HG03045 (cell line): Measurements from ENCODE around the gene MAN1A2.

Experiments
- ATAC-seq: cut with Tn5 transposase; IDR thresholded peaks from one replicate; pipeline ENCODE4 v1.9.1; 2021; ENCODE audit warnings: mild to moderate bottlenecking, moderate library complexity; ENCODE audit not compliant: unreplicated experiment

The MAN1A2 gene

DNA sequence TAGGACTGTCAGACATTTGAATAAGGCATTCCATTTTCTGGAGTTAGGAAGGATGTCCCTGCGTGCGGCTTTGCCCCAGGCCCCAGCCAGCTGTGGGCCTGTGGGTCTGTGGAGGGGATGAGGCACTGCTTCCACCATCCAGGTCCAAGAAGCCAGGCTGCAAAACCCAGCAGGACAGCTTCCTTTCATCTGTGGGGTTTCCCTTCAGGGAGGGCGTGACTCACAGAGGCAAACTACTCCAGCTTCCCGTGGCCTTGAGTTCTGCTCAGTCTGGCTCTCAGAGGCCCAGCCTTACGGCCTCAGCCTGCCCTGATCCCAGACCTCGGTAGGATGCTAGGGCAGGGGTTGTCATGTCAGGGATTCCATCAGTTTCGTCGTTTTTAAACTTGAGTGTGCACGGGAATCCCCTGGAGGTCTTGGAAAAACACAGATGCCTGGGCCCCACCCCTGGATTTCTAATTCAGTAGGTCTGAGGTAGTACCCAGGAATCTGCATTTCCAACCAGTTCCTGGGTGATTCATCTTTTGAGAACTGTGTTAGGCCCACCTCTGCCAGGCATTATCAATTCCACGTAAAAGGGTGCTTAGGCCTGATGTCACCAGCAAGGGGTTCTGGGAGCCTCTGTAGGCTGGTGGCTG is 206.3 kb downstream of the MAN1A2 start:
- no peak for ATAC-seq

DNA sequence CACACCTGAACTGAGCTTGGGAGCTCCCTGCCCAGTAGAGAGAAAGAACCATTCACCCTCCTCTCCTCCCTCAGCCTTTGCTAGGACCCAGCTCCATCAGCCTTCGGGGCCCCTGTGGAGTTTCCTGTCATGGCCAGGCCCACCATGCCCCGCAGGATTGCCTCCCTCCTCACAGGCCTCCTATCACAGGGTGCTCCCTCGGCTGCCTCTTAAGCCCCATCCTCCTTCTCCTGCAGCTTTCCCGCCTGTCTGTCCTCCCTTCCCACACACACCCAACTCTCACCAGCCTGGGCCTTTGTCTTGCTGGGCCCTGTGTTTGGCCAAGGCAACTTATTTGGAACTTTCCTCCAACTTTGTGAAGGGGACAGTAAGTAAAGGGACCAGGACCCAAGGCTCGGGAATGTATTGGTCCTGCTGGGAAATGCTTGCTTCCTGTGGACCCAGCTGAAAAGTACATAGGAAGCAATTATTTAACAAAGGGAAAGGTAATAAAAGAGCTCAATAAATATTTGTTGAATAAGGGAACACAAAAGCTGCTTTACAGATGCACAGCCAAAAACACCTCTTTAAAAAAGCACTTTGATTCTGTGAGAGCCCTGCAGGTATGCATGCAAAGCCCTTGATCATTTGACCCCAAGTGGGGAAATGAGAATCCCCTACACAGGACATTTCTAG is 207.0 kb downstream of the MAN1A2 start:
- ATAC-seq, result no peak

DNA sequence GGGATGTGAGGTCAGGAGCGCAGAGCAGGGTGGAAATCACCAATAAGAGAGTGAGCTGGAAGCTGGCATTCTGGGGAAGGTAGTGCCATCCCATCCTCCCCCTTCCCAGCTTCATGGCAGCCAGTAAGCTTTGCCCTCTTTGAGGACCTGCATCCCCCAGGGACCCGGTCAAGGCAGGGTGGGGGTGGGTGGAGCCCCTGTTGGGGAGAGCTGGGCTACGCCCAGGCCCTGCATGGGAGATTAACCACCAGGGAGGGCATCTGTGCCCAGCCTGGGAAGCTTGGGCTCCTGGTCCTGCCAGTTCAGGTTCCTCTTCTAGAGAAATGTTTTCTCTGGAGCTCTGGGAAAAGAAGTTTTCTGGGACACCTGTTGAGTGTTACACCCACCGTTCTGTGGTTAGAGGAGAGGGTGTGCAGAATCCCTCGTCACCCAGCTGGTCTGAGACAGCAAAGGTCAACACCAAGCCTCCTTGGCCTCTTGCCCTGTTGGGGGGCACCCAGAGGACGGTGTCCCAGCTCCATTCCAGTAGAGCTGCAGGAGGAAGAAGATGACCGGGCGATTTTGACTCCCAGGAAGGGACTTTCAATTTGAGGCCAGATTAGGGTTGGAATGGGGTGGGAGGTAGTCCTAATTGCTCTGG is 208.5 kb downstream of the MAN1A2 start:
- ATAC-seq, result no peak

DNA sequence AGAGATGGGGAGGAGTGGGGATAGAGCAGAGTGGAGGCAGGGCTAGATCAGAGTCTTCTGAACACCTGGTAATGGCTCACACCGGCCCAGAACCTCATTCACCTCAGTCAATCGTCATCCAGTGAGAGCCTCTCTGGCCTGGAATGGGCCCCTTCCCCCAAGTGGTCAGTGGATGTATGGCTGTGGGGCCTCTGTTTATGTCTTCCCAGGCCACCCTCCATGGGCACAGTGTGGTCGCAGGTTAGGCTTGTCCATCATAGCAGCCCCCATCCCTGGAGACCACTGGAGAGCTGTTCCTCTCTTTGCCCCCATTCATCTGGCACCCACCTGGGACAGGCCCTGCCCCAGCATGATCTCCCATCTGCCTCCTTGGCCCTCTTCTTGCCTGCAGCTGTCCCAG is 209.0 kb downstream of the MAN1A2 start:
- ATAC-seq, result no peak

DNA sequence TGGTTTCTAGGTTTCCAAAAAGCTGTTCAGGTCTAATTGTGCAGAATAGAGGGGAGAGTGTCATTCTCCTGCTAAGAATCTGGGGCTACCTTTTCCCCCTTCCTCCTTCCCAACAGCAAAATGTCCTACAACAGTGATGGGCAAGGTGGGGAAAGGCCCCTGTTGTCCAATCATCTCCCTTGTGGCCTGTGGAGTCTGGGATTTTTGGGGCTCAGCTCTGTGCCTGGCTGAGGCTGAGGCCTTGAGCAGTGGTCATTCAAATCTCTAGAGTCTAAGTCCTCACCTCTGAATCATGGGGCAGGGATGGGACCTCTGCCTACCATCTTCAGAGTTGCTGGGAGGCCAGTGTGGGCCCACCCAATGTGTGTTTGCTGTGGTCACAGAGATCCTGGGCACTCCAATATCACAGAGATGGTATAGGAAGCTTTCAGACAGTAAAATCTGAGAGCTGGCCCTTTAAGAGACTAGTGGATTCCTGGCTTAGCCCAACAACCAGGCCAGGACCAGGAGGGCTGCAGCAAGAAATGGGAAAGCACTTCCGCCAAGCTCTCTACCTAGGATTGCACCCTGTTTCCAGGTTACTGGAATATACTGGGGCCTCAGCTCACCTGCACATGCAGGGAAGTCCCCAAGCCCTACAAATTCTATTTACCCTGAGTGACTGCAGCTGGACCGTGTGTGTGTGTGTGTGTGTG is 210.1 kb downstream of the MAN1A2 start:
- no peak for ATAC-seq

DNA sequence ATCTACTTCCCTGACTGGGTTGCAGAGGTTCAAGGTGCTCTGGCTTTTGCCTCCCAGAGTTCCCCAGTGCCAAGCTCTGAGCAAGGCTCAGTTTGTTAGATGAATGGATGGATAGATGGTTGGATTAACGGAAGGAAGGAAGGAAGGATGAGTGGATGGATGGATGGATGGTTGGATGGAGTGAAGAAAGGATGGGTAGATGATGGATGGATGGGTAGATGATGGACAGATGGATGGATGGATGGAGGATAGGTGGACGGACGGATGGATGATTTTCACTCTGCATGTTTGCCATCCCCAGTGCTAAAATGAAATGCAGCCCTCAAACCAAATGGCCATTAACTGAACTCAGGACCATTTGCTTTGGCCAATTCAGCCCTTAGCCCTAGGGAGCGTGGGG is 211.2 kb downstream of the MAN1A2 start:
- no peak for ATAC-seq
